GM19372 (cell line): Measurements from ENCODE around the gene USP10.
"Not testable (repeated sequence)": the region's sequence is repeated elsewhere in the genome, so short reads cannot be mapped to it uniquely, and the experiment has no call there.

ENCODE experiments used
- ATAC-seq: cut with Tn5 transposase; IDR thresholded peaks from one replicate; pipeline ENCODE4 v1.9.1; 2021; ENCODE audit warnings: mild to moderate bottlenecking, low read depth, moderate library complexity; ENCODE audit not compliant: unreplicated experiment

The USP10 gene

GRCh38 chr16:84692451-84693214 is 7.2 kb upstream of the USP10 start:
- ATAC-seq: no peak

DNA sequence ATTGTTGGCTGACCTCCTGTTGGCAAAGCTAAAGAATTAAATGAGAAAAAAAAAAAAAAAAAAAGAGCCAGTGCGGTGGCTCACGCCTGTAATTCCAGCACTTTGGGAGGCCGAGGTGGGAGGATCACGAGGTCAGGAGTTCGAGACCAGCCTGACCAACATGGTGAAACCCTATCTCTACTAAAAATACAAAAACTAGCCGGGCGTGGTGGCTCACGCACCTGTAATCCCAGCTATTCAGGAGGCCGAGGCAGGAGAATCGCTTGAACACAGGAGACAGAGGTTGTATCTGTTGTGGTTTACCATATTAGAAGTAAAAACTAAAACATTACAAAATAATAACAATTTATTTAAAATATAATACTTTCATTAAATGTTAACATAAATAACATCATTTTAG is 5.9 kb upstream of the USP10 start:
- ATAC-seq: not testable (repeated sequence)

GRCh38 chr16:84694980-84695379 is 4.8 kb upstream of the USP10 start:
- ATAC-seq: no peak

DNA sequence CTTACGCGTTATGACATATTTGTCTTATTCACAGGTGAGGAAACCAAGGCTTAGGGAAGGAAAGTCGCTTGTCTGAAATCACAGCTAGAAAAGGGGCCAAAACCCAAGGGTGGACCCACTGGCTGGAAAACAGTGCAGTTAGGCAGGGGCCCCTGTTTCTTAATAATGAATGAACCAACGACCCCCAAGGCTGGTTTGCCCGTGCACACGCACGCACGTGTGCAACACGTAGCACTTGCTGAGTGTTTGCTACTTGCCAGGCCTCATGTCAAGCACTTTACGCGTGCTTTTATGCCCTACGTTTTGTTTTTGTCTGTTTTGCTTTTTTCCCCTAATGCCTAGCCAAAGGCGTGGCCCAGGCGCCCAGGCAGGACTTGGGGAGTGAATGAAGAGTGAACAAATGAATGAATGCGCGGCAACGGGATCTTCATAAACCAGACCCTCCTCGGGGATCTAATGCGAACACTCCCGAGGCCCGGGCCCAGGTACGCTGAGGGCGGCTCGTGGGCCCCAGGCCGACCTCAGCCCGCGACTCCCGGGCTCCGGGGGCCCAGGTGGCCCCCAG is 571 bp upstream of the USP10 start:
- ATAC-seq: no peak

DNA sequence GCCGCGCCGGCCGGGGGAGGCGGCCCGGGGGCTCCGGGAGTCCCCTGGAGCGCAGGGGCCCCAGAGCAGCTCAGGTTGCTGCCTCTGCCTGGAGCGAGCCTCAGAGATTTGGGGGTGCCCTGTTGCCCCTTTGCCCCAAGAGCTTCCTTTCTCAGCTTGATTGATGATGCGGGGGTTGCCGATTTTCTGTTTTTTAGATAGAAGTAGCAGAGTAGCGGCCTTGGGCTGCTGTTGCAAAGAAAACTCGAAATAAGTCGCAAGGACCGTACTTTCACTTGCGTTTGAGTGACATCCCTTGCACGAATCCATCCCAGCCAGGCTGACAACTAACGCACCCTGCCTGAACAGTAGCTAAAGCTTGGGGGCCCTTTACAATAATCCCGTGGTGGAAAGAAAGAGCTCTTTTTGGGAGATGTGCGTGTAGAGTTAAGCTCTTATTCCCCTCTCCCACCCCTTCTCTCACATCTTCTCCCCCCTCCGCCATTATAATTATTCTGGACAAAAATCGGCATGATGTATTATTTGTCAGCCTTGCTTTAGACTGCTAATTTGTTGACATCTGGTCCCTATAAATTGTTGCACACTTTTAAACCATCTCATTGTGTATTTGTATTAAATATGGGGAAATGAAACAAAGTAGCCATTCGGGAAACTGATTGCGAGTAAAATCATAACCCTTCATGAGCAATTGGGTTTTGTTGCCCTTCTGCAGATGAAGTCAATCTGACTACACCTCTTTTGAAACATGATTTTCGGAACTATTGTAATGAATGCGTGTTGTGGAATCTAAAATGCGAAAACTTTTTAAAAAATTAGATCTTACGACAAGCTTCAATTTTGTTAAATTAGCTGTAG is 873 bp downstream of the USP10 start:
- ATAC-seq: peak; percentile 31

GRCh38 chr16:84703681-84704080 is 3.9 kb downstream of the USP10 start:
- ATAC-seq: no peak

DNA sequence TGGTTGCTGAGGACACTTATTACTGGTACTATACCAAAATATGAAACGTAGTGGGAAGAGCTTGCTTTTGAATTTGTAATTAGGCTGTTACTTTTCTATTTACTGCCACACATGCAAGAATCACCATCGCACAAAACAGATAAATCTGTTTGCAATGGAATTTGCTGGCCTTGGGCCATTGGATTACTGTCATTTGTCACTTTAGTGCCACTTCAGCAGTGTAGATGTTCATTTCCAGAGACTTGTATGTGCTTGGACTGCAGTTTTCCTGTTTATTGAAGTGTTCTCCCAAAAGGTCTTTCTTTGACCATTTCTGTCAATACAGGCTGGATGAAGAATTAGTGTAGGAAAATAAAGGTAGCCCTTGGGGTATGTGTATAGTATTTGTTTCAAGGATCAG is 4.5 kb downstream of the USP10 start:
- ATAC-seq: no peak

GRCh38 chr16:84706856-84707255 is 7.1 kb downstream of the USP10 start:
- no peak for ATAC-seq

DNA sequence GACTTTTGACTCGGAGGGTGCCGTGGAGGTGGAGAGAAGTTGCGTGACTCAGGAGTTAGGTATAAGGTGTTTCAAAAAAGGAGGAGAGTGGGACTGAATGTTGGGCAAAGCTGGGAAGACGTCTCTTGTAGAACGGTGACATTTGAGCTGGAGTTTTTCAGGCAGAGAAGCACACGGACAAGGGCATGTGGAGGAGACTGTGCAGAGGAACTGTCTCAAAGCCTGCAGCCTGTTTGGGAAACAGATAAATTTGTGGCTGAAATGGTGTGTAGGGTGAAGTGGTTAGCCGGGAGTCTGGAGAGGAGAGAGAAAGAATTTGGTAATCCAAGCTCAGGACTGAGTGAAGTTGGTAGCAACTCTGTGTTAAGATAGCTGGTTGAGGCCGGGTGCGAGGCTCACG is 9.8 kb downstream of the USP10 start:
- ATAC-seq: no peak

GRCh38 chr16:84710686-84711085 is 10.9 kb downstream of the USP10 start:
- no peak for ATAC-seq

GRCh38 chr16:84712138-84712671 is 12.4 kb downstream of the USP10 start:
- no peak for ATAC-seq

DNA sequence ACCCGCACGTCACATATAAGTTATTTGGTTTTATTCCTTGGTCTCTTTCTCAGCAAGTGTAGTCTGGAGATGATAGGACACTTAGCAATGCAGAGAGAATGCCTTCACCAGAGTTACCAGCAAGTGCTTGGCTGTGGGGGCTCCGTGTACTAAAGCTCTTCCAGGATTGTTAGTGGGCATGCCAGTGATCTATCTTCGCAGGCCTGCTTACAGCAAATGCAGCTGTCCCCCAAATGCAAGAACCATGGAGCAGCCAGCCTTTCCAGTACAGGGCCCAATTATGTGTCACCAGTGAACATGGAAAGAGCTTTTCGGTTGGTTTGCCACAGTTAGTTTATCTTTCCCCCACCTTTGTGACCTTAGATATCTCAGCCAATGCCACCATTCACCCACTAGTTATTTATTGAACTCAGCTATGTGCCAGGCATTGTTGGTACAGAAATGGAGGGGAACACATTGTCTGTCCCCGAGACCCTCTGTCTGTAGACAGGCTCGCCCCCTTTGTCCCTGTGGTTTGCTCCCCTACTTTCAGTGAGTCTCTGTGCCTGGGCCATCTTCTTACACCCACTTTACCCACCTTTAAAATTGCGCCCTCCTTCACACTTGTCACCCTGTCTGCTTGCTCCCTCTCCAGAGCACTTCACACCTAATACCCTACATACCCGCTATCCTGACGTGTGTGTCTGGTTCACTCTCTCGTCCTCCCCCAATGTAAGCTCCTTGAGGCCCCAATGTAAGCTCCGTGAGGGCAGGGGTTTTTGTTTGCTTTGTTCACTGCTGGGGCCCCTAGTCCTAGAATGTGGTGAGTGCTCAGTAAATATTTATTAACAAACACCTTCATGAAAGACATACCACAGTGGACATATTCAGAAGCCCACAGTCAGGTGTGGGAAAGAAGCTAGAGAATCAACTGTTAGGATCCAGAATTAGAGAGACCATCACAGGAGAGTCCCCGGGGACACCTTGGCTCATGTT is 13.3 kb downstream of the USP10 start:
- ATAC-seq: no peak

GRCh38 chr16:84714028-84714427 is 14.2 kb downstream of the USP10 start:
- no peak for ATAC-seq

GRCh38 chr16:84715424-84715823 is 15.6 kb downstream of the USP10 start:
- no peak for ATAC-seq

GRCh38 chr16:84715854-84716253 is 16.1 kb downstream of the USP10 start:
- ATAC-seq: no peak

GRCh38 chr16:84716740-84717139 is 16.9 kb downstream of the USP10 start:
- ATAC-seq: no peak

- no peak for ATAC-seq
Measured at GRCh38 chr16:84717484-84717883, 17.7 kb downstream of the USP10 start.

DNA sequence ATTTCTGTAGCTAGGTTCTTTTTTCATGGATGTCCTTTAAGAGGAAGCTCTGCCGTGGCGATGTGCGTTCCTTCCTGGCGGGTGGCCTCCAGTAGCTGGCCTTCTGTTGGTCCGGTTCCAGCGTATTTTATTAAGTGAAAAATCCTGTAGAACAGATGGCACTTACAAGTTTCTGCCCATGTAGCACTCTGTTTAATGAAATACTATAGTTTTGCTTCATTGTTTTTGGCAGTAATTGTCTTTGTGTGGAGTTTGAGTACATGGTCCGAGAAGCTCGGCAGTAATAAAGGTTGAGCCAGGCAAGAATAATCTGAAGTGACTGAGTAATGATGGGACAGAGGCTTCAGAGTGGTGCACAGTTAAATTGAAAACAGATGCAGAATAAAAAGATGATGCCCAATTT is 20.4 kb downstream of the USP10 start:
- ATAC-seq: no peak

- no peak for ATAC-seq
Measured at GRCh38 chr16:84722068-84722467, 22.3 kb downstream of the USP10 start.

DNA sequence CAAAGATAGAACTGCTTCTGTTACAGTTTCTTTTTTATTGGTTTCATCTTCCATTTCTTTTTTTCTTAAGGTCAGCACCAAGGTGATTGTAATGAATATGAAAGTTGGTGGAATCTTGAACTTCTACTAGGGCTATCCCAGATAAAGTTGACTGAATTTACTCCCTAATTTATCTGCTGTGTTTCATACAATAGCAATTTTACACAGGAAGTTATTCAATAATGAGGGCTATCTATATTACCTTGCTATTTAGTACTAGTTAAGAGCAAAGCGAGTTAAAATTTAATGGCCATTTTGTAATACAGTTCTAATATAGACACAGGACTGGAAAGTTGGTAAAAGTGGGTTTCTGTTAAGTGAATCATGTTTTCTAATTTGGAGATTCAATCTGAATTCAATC is 24.1 kb downstream of the USP10 start:
- no peak for ATAC-seq
